HG02571 (cell line): ENCODE measurements around the gene MAPK14.

ENCODE experiments used
- ATAC-seq: cut with Tn5 transposase; IDR thresholded peaks from one replicate; pipeline ENCODE4 v1.9.1; 2021; ENCODE audit warnings: mild to moderate bottlenecking, moderate library complexity; ENCODE audit not compliant: unreplicated experiment

MAPK14 gene

GRCh38 chr6:36098920-36099647 is 71.5 kb downstream of the MAPK14 start:
- no peak for ATAC-seq

DNA sequence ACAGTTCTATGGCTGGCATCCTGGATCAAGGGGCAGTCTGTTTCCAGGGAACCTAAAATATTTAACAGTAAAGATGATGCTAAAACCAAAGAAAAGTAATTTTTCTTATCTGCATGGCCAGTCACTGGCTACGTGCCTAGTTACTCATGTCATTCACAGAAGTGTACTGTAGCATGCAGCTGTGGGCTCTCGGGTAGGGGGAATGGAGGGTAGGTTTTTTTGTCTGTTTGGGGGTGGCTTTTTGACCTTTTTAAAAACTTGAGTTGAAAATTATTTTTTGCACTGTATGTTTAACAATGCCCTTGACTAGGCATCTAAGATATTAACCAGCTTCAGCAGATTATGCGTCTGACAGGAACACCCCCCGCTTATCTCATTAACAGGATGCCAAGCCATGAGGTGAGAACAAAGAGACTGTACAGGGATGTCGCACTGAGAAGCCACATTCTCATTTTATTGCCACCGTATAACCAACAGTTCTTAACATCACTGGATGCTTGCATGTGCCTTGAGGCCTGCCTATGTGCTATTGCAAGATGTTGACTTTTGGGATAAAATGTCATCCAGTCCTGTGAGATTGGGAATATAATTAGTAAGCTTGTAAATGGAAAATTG is 72.4 kb downstream of the MAPK14 start:
- no peak for ATAC-seq

DNA sequence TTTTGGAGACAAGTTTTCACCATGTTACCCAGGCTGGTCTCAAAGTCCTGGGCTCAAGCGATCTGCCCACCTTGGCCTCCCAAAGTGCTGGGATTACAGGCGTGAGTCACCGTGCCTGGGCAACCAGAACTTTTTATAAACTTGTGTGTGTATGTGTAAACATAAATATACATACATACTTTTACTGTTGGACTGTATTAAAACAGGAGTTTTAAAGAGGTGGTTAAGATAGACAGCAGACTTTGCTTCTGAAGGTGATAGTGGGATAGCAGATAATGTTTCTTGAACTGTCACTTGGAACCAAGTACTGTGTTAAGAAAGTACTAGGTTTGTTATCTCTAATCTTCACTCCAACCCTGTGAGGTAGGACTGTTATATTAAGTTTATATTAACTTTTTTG is 74.1 kb downstream of the MAPK14 start:
- ATAC-seq, result no peak

DNA sequence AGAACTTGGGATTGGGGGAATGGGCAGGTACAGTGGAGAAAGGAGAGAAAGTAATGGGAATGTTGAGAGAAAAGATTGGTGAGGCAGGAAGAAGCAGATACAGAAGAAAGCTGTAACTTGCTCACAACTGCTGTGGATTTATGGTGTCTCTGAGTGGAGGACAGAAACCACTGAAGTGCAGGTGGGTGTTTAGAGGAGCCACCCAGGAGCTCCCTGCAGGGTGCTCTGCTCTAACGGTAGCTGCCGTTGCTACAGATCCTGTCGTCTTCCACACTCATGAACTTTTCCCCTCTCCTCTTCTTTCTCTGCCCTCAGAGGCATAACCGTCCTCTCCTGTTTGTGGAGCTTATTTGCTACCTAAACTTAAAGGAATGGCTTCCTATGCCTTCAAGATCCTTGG is 75.2 kb downstream of the MAPK14 start:
- ATAC-seq, result no peak

DNA sequence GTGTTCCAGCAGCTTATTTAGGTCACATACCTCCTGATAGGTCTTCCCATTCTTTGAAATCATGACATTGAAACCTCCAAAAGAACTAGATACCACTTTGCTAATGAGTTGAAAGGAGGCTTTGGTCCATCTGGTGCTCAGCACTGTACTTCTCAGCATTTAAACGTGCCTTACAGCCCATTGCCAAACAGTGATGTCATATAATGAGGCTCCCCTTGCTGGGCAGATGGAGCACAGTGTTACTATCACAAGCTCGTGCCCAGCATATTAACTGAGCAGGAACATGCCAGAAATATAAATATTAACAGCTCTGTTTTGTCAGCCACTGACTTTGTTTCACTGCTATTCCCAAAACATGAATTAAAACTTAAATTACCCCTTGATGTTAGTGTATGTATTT is 77.2 kb downstream of the MAPK14 start:
- no peak for ATAC-seq

GRCh38 chr6:36109092-36109491 is 81.5 kb downstream of the MAPK14 start:
- no peak for ATAC-seq

GRCh38 chr6:36110050-36110449 is 82.4 kb downstream of the MAPK14 start:
- no peak for ATAC-seq

DNA sequence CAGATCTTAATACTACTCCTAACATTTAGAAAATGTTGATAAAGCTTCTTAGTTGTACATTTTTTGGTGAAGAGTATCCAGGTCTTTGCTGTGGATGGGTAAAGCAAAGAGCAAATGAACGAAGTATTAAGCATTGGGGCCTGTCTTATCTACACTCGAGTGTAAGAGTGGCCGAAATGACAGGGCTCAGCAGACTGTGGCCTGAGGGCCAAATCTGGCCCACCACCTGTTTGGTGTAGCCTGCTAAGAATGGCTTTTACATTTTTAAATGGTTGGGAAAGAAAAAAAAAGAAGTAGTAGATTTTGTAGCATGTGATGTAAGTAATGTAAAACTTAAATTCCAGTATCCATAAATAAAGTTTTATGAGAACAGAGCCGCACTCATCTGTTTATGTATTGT is 83.3 kb downstream of the MAPK14 start:
- ATAC-seq, result no peak

DNA sequence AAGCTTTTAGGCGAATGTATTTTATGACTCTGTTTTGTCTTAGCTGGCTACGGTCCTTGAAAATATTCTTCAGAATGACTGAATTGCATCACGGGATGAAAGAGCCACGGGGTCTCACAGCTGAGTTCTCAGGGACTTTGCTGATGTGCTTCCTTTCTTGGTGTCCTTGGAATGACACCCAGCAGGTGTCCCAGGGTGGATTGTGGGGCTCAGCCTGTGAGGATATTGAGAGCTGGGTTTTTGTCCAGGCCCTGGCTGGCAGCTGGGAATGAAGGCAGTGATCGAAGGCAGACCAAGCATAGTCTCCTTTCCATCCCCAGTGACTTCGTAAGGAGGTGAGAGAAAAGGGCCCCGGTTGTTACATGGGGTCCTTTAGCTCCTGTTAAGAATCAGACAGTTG is 83.9 kb downstream of the MAPK14 start:
- ATAC-seq, result no peak

GRCh38 chr6:36113049-36113448 is 85.4 kb downstream of the MAPK14 start:
- no peak for ATAC-seq

- ATAC-seq, result no peak
Measured at GRCh38 chr6:36113703-36114102, 86.1 kb downstream of the MAPK14 start.

GRCh38 chr6:36114798-36115408 is 87.3 kb downstream of the MAPK14 start:
- no peak for ATAC-seq

DNA sequence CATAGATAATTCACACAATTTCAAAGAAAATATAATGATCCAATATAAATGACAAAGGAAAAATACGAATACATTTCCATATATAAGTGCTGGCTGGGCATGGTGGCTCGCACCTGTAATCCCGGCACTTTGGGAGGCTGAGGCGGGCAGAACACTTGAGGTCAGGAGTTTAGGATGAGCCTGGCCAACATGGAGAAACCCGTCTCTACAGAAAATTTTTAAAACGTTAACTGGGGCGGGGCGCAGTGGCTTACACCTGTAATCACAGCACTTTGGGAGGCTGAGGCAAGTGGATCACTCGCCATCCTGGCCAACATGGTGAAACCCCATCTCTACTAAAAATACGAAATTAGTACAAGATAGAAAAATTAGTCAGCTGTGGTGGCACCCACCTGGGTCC is 87.8 kb downstream of the MAPK14 start:
- ATAC-seq, result no peak

DNA sequence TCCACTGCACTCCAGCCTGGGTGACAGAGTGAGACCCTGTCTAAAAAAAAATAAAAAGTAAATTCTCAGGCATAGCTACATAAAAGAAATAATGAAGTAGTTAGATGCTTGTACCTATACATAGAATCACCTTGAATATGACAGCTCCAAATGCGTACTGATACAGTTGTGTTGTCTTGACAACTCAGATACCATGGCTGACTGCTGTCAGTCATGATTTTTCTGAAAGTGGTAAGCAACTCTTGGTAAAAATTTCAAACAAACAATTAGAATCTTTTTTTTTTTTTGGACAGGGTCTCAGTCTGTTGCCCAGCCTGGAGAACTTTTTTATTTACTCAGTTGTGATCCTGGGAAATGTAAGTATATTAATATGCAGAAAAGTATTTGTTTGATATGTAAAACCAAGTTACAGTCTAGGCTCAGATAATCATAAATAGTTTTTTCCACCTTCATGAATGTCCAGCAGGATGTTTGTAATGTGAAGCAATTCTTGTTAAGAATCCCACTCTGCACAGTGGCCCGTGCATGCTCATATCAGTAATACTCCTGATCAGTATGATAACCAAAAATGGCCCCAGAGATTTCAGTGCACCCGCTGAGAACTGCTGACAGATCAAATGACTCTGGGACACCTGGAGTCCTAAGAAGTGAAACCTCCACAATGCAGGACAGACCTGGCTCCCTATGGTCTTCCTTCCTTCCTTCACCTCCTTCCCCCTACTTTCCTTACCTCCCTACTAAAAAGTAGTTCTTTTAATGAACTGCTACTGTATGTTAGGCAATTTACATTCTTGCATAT is 88.7 kb downstream of the MAPK14 start:
- ATAC-seq, result no peak

- ATAC-seq, result no peak
Measured at GRCh38 chr6:36116943-36117342, 89.3 kb downstream of the MAPK14 start.

- ATAC-seq, result no peak
Measured at GRCh38 chr6:36117658-36118549, 90.3 kb downstream of the MAPK14 start.

- ATAC-seq, result no peak
Measured at GRCh38 chr6:36118550-36119107, 91.0 kb downstream of the MAPK14 start.

DNA sequence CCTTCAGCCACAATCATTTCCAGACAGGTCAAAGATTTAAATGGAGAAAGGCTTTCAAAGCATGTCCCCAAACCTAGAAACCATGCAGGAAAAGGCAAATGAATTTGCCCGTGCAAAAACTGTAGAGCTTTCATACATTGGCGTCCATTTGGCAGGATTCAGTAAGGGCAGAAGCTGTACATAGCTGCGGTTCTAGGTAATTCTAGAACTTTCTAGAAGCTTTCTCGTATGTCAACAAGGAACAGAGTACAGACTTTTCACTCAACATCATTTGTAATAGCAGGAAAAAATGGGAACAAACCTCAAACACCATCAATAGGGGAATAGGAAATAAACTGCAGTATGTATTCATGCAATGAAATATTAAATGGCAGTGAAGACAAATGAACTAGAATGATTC is 91.6 kb downstream of the MAPK14 start:
- ATAC-seq, result no peak

DNA sequence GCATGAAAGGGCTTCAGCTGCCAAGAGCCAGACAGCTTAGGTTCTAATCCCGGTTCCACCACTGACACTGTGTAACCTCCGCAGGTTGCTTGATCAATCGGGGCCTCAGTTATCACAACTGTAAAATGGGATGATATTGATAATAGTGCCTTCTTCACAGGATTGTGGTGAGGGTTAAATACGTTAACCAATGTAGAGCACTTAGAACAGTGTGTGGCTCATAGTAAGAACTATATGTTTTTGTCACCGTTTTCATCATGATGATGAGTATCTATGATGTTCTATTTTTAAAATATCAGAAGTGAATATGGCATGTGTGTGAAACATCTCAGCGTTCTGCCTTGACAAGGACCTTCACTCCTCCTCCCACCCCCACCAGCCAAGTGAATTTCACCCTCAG is 92.4 kb downstream of the MAPK14 start:
- ATAC-seq, result no peak

- no peak for ATAC-seq
Measured at GRCh38 chr6:36120539-36120938, 92.9 kb downstream of the MAPK14 start.
